Brain microvascular endothelial cell (primary cell): Measurements from ENCODE around the gene ZNF638.
"Not testable (repeated sequence)": the region's sequence is repeated elsewhere in the genome, so short reads cannot be mapped to it uniquely, and the experiment has no call there.

ENCODE experiments used
- DNase-seq: peaks from one replicate; pipeline ENCODE4 v3.0.0-alpha.2; 2020
- H3K27ac ChIP-seq: fragments of 250-450 bp; sonication (Bioruptor Pico); 2 replicates; pipeline ENCODE4 v1.5.1; 2020; ENCODE audit warnings: mild to moderate bottlenecking, moderate library complexity
- H3K27me3 ChIP-seq: fragments of 250-450 bp; sonication (Bioruptor Pico); replicated peaks from 2 replicates; pipeline ENCODE4 v1.5.1; 2020; ENCODE audit warnings: mild to moderate bottlenecking
- H3K36me3 ChIP-seq: fragments of 250-450 bp; sonication (Bioruptor Pico); replicated peaks from 2 replicates; pipeline ENCODE4 v1.5.1; 2020; ENCODE audit warnings: mild to moderate bottlenecking
- H3K4me3 ChIP-seq: 2 replicates; pipeline ENCODE4 v1.5.1; 2011; ENCODE audit warnings: low read depth, mild to moderate bottlenecking, control low read depth, low read length, moderate library complexity
- CTCF ChIP-seq: IDR thresholded peaks from 2 replicates; pipeline ENCODE4 v1.5.1; 2011; ENCODE audit warnings: low read depth, mild to moderate bottlenecking, moderate library complexity, low read length, control low read depth, inconsistent platforms; ENCODE audit errors: missing control alignments
- in situ Hi-C: cut with HindIII; loops from 2 replicates; pipeline ENCODE4 v1.10.0; 2017; ENCODE audit warnings: low sequenced_read_pairs, low pct_ligation_motif_present

Gene ZNF638

GRCh38 chr2:71313016-71313766, 18.4 kb upstream of the ZNF638 start:
- H3K27ac ChIP-seq, result no peak overlapping the region
- H3K4me3 ChIP-seq, result no peak overlapping the region
- in situ Hi-C loops, result no loop called here
- no peak for TF ChIP-seq CTCF
- no peak for DNase-seq
- no peaks in the 10 kb centered on the region for H3K27me3 ChIP-seq
- H3K36me3 ChIP-seq, result no peaks in the 10 kb centered on the region

GRCh38 chr2:71317060-71317459, 14.5 kb upstream of the ZNF638 start:
- Histone ChIP-seq H3K36me3 (no peaks in the 10 kb centered on the region), H3K27ac (no peak overlapping the region), H3K4me3 (no peak overlapping the region), H3K27me3 (no peaks in the 10 kb centered on the region)
- in situ Hi-C loops, result no loop called here
- DNase-seq, result no peak
- TF ChIP-seq CTCF, result no peak

GRCh38 chr2:71317900-71318299, 13.7 kb upstream of the ZNF638 start:
- H3K27me3 ChIP-seq, H3K4me3 ChIP-seq, DNase-seq, H3K27ac ChIP-seq, in situ Hi-C loops, H3K36me3 ChIP-seq: not testable (repeated sequence)

DNA sequence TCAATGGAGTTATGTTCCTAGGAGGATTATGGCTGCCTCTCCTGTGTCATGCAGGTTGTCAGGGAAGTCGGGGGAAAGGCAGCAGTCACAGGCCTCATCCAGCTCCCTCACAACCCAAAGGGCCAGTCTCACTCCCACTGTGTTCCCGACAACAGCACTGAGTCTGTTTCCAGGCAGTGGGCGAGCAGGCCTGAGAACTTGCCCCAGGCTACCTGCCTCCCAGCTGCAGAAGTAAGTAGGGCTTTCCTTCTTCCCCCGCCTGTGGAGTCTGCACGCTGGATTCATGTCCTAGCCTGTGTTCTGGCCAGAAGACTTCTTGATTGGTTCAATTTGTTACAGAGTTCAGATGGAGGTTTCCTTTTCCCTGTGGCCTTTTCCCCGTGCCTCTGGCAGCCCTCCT, 8.2 kb upstream of the ZNF638 start:
- H3K27ac ChIP-seq, result no peak overlapping the region
- DNase-seq, result no peak
- no peaks in the 10 kb centered on the region for H3K27me3 ChIP-seq
- no peaks in the 10 kb centered on the region for H3K36me3 ChIP-seq
- no peak overlapping the region for H3K4me3 ChIP-seq
- in situ Hi-C loops, result no loop called here
- TF ChIP-seq CTCF, result no peak

DNA sequence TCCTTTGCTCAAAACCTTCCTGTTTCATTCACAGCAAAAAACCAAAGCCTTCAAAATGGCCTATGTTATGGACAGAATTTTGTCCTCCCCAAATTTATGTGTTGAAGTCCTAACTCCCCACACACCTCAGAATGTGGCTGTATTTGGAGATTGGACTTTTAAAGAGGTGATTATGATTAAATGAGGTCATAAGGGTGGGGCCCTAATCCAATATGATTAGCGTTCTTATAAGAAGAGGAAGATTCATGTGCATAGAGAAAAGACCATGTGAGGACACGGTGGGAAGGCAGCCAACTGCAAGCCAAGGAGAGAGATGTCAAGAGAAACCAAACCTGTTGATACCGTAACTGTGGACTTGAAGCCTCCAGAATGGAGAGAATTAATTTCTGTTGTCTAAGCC, 4.6 kb upstream of the ZNF638 start:
- TF ChIP-seq CTCF, result no peak
- Histone ChIP-seq H3K27ac (no peak overlapping the region), H3K27me3 (no peaks in the 10 kb centered on the region), H3K4me3 (no peak overlapping the region), H3K36me3 (no peaks in the 10 kb centered on the region)
- in situ Hi-C loops, result no loop called here
- no peak for DNase-seq

DNA sequence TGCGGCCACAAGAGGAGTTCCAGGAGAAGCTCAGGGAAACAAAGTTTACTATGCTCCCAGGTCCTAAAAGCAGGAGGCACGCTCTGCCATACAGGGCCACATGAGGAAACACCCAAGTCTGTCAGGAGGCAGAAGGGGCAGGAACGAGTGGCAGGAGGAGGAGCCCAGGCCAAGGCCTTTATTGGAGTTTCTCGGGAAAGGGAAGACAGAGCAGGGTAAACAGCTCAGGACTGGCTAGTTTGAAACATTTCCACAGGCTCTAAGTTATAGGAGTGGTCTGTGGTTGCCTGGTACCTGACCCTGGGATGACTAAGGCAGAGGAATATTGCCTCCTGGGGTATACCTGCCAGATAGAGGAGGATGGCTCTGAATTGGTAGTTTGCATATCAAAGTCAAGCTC, 3.7 kb upstream of the ZNF638 start:
- Histone ChIP-seq H3K27me3 (no peaks in the 10 kb centered on the region), H3K36me3 (no peaks in the 10 kb centered on the region), H3K4me3 (no peak overlapping the region), H3K27ac (no peak overlapping the region)
- TF ChIP-seq CTCF, result no peak
- in situ Hi-C loops, result no loop called here
- no peak for DNase-seq
